Stomach (tissue), 4 donors: ENCODE data around the gene SULF2.

Experiments
- CTCF ChIP-seq, 7 experiments: fragments of 450-650 bp in 4 of 7; fragments of 200-600 bp in 3 of 7; sonication (generic) in 3 of 7; IDR thresholded peaks; one replicate each; pipeline ENCODE4 v1.5.1; 2016 to 2019; ENCODE audit warnings: antibody characterized with exemption in 7 of 7, control low read depth in 2 of 7, mild to moderate bottlenecking in 1 of 7
- EP300 ChIP-seq: sonication (generic); formaldehyde crosslinking; IDR thresholded peaks from one replicate; pipeline ENCODE4 v1.6.1; 2017; ENCODE audit warnings: antibody characterized with exemption
- POLR2A ChIP-seq, 4 donors: fragments of 450-650 bp; IDR thresholded peaks; one replicate each; pipeline ENCODE4 v1.6.1; 2016; ENCODE audit warnings: antibody characterized with exemption in 4 of 4, control low read depth in 2 of 4, mild to moderate bottlenecking in 1 of 4, moderate library complexity in 1 of 4

- TF ChIP-seq CTCF (IDR thresholded peaks at IDR 0.05) (no peak), POLR2A (IDR thresholded peaks at IDR 0.05) (no peak), EP300 (no peak)
These were observed 79.8 kb downstream of the SULF2 start for GRCh38 chr20:47705497-47705856.
